Heart left ventricle (tissue), 16 donors: Measurements from ENCODE around the gene IPO4. TPM values are rescaled to one million over a fixed set of nuclear protein-coding genes. Genes with fewer than 3 reads are reported as not detected.

Source experiments
- ATAC-seq, 4 donors: fragments of 200-7000 bp; cut with Tn5 transposase; one replicate each; pipeline ENCODE4 v1.9.1; 2020 to 2022; ENCODE audit warnings: moderate library complexity in 4 of 4, mild to moderate bottlenecking in 3 of 4, moderate number of reproducible peaks in 1 of 4
- DNase-seq, 5 donors: peaks; one replicate each; pipeline ENCODE4 v3.0.0-alpha.2; 2020
- H3K27ac ChIP-seq, 12 donors: fragments of 200-600 bp; sonication (generic) in 4 of 12; one replicate each; pipeline versions ENCODE4 v1.5.0 to v1.8.0; 2016 to 2022; ENCODE audit warnings: mild to moderate bottlenecking in 2 of 12
- H3K27me3 ChIP-seq, 9 donors: fragments of 200-600 bp; sonication (generic) in 2 of 9; one replicate each; pipeline versions ENCODE4 v1.5.1 to v1.8.0; 2016 to 2022; ENCODE audit warnings: mild to moderate bottlenecking in 3 of 9
- H3K36me3 ChIP-seq, 9 donors: fragments of 200-600 bp; sonication (generic) in 2 of 9; one replicate each; pipeline versions ENCODE4 v1.5.0 to v1.8.0; 2018 to 2022; ENCODE audit warnings: mild to moderate bottlenecking in 2 of 9
- H3K4me1 ChIP-seq, 12 donors: fragments of 200-600 bp; sonication (generic) in 4 of 12; one replicate each; pipeline versions ENCODE4 v1.5.0 to v1.8.0; 2016 to 2022; ENCODE audit warnings: mild to moderate bottlenecking in 3 of 12
- H3K4me3 ChIP-seq, 12 donors: fragments of 200-600 bp; sonication (generic) in 4 of 12; one replicate each; pipeline versions ENCODE4 v1.5.0 to v1.8.0; 2017 to 2022; ENCODE audit warnings: mild to moderate bottlenecking in 9 of 12, moderate library complexity in 4 of 12
- H3K9me3 ChIP-seq, 12 donors: fragments of 200-600 bp; sonication (generic) in 4 of 12; one replicate each; pipeline versions ENCODE4 v1.5.0 to v1.8.0; 2016 to 2022; ENCODE audit warnings: mild to moderate bottlenecking in 1 of 12
- CTCF ChIP-seq, 12 donors: fragments of 200-600 bp; sonication (generic) in 4 of 12; IDR thresholded peaks; one replicate each; pipeline versions ENCODE4 v1.5.0 to v1.8.0; 2018 to 2022; ENCODE audit warnings: antibody characterized with exemption in 12 of 12, mild to moderate bottlenecking in 5 of 12
- POLR2A ChIP-seq, 2 donors: fragments of 450-650 bp; IDR thresholded peaks; one replicate each; pipeline ENCODE4 v1.6.1; 2017; ENCODE audit warnings: antibody characterized with exemption in 2 of 2, mild to moderate bottlenecking in 2 of 2, moderate library complexity in 2 of 2
- WGBS, 4 donors: extraction: QIAGEN DNeasy Blood & Tissue Kit in 2 of 4; methylation state at CpG; one replicate each; pipeline versions ENCODE4 v1.1.5 to v1.1.7; 2013 to 2018; 5-methylcytosine and 5-hydroxymethylcytosine counted together
- intact Hi-C, 10 donors: fragments of 100-400 bp; cut with DNase I; formaldehyde crosslinking; loops; one replicate each; pipeline versions ENCODE4 v1.11.1 to v1.14.2; 2022
- polyA plus RNA-seq, 2 donors: library from polyadenylated mRNA; stranded (reverse); fragments of 200-250 nt; gene quantifications; one replicate each; pipeline ENCODE4 v1.2.3, GENCODE V29; 2013
- total RNA-seq, 9 donors: library from RNA; depleted of rRNA in 2 of 9; stranded (reverse); fragments of >200 nt in 2 of 9; fragmentation: NEBNext Ultra II Directional in 3 of 9; extraction: Animal tissue kit (Norgen Biotek cat#: 25700) in 3 of 9; gene quantifications; one replicate each; pipeline versions ENCODE4 v1.1.0 to v1.2.4, GENCODE V29; 2016 to 2023
- donor health status: ischemic (EF 13 %, LVEDD 7.1; RV severe dilation, severe dysfunction).
- donor health status: healthy with polysubstance abuse.
- donor health status: DM: no; HTN: yes; CAD: no.
- donor health status: DM: no; HTN: no; CAD: no.
- donor health status: ischemic (EF 25% LVEDD 6.9; RV normal size, moderate dysfunction).
- donor health status: ischemic (EF 25% LVEDD 5.7; RV mildly dilated, moderate dysfunction).
- donor health status: healthy.
- donor health status: DM: yes; HTN: yes; CAD: no.
- donor health status: ischemic (EF 35%, LVEDD 5.7; RV mildly dilated, moderate dysfunction).
- donor health status: nonischemic (EF 11% LVEDD 7.7; RV severe dilation, severe dysfunction).
- donor health status: DM: yes; HTN: yes; CAD: no.
- donor health status: PGD.
- donor health status: ischemic (EF 29% LVEDD 5.4; RV normal size, mild dysfunction).
- donor health status: nonischemic (EF 23%, LVEDD 6.1; RV moderate dilation, normal function).

IPO4 gene
- total and polyA plus RNA-seq, 11 donors, result 1.8 to 40.0 (median 17.2) TPM

- DNase-seq (no peak), ATAC-seq (no peak)
- Histone ChIP-seq H3K4me1 (peaks cover 0 to 20% (median 10%) of the 10 kb centered on the region in 12 donors), H3K27me3 (no peaks in the 10 kb centered on the region), H3K36me3 (peaks cover 5 to 85% (median 76%) of the 10 kb centered on the region in 9 donors), H3K4me3 (no peak overlapping the region), H3K9me3 (no peaks in the 10 kb centered on the region), H3K27ac (no peak overlapping the region)
- 90 to 95% (median 93%) methylated on average over 12 of the region's 12 CpGs for WGBS, 4 donors
- no peak for TF ChIP-seq CTCF (IDR thresholded peaks at IDR 0.05)
- no peak for TF ChIP-seq POLR2A (IDR thresholded peaks at IDR 0.05)
- intact Hi-C loops, result loop anchor here in 1 of 10 donors (10.0 kb wide), 1 partner anchor 93 kb away; no protein-coding TSS in a partner anchor
Observed at GRCh38 chr14:24157331-24157730, 31.3 kb downstream of the IPO4 start.

- no peaks in the 10 kb centered on the region for H3K9me3 ChIP-seq
- TF ChIP-seq CTCF (IDR thresholded peaks at IDR 0.05) (no peak), POLR2A (IDR thresholded peaks at IDR 0.05) (no peak)
- intact Hi-C loops, result loop anchor here in 1 of 10 donors (10.0 kb wide), 1 partner anchor 92 kb away; no protein-coding TSS in a partner anchor
- ATAC-seq (no peak), DNase-seq (no peak)
- no peaks in the 10 kb centered on the region for H3K27me3 ChIP-seq
- H3K4me3 ChIP-seq, result no peak overlapping the region
- WGBS, 4 donors, result 90 to 95% (median 94%) methylated on average over 1 of the region's 1 CpG
- peaks cover 5 to 87% (median 81%) of the 10 kb centered on the region in 9 donors for H3K36me3 ChIP-seq
- no peak overlapping the region for H3K27ac ChIP-seq
- peaks cover 0 to 15% (median 6%) of the 10 kb centered on the region in 12 donors for H3K4me1 ChIP-seq
Observed at GRCh38 chr14:24156840-24157239, 31.8 kb downstream of the IPO4 start.

GRCh38 chr14:24155100-24155499 lies 33.5 kb downstream of the IPO4 start:
- TF ChIP-seq POLR2A (IDR thresholded peaks at IDR 0.05), result no peak
- no peak for TF ChIP-seq CTCF (IDR thresholded peaks at IDR 0.05)
- ATAC-seq (no peak), DNase-seq (peak in 2 of 5 donors; percentile 16 to 34)
- Histone ChIP-seq H3K4me3 (no peak overlapping the region), H3K9me3 (no peaks in the 10 kb centered on the region), H3K27ac (no peak overlapping the region), H3K36me3 (peaks cover 5 to 98% (median 93%) of the 10 kb centered on the region in 9 donors), H3K4me1 (peaks cover 0 to 1% (median 0%) of the 10 kb centered on the region in 12 donors), H3K27me3 (no peaks in the 10 kb centered on the region)
- 95 to 99% (median 96%) methylated on average over 8 to 10 of the region's 10 CpGs for WGBS, 4 donors
- intact Hi-C loops, result loop anchor here in 1 of 10 donors (10.0 kb wide), 1 partner anchor 90 kb away; no protein-coding TSS in a partner anchor

GRCh38 chr14:24151404-24152080 lies 37.1 kb downstream of the IPO4 start:
- Histone ChIP-seq H3K27ac (no peak overlapping the region), H3K4me1 (peaks cover 6 to 20% (median 13%) of the 10 kb centered on the region in 12 donors), H3K9me3 (no peaks in the 10 kb centered on the region), H3K27me3 (no peaks in the 10 kb centered on the region), H3K36me3 (peaks cover 3 to 82% (median 76%) of the 10 kb centered on the region in 9 donors), H3K4me3 (no peak overlapping the region)
- 92 to 94% (median 93%) methylated on average over 15 to 16 of the region's 16 CpGs for WGBS, 4 donors
- TF ChIP-seq CTCF (IDR thresholded peaks at IDR 0.05) (no peak), POLR2A (IDR thresholded peaks at IDR 0.05) (no peak)
- DNase-seq (no peak), ATAC-seq (no peak)
- intact Hi-C loops, result loop anchor here in 1 of 10 donors (10.0 kb wide), 1 partner anchor 87 kb away; no protein-coding TSS in a partner anchor
